ENCODE data around the gene SDHAF1. TPM values are rescaled to one million over a fixed set of nuclear protein-coding genes. Genes with fewer than 3 reads are reported as not detected.

The SDHAF1 gene
- total and polyA plus RNA-seq, 2 of the 8 experiments (the other 6 are each of a cell fraction or from before 2014, with no cell fraction given): 16.0 to 21.3 TPM

- no peak for TF ChIP-seq CHD7 (IDR thresholded peaks at IDR 0.05; ENCODE audit: insufficient replicate concordance, low read length)
- no peak for TF ChIP-seq EZH2 (IDR thresholded peaks at IDR 0.05; ENCODE audit: low read depth, low read length, severe bottlenecking)
Observed at GRCh38 chr19:35988824-35989223, 6.2 kb upstream of the SDHAF1 start (continued).

All from H1 (cell line).